HFF-Myc (cell line): ENCODE data around the gene ZNF154.

Source experiments
- DNase-seq: peaks from one replicate; pipeline ENCODE4 v3.0.0-alpha.2; 2011; ENCODE audit warnings: low read depth; ENCODE audit errors: extremely low read depth
- H3K4me3 ChIP-seq: replicated peaks from 2 replicates; pipeline ENCODE4 v1.5.1; 2011; ENCODE audit warnings: low read depth, mild to moderate bottlenecking, control low read depth, low read length
- TF ChIP-seq, protein P1 (sequence below): IDR thresholded peaks from 2 replicates; pipeline ENCODE4 v1.5.1; 2012; ENCODE audit warnings: mild to moderate bottlenecking, low read depth, low read length, control low read depth; ENCODE audit errors: missing control alignments

ZNF154 gene

DNA sequence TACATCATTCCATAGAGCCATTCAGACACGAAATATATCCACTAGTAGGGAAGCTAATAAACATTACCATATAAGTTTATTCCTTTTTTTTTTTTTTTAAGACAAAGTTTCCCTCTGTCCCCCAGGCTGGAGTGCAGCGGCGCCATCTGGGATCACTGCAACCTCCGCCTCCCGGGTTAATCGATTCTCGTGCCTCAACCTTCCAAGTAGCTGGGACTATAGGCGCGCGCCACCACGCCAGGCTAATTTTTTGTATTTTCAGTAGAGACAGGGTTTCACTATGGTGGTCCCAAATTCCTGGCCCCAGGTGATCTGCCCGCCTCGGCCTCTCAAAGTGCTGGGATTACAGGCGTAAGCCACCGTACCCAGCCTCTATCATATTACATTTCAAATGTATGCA lies 612 bp upstream of the ZNF154 start:
- TF ChIP-seq, protein P1, sequence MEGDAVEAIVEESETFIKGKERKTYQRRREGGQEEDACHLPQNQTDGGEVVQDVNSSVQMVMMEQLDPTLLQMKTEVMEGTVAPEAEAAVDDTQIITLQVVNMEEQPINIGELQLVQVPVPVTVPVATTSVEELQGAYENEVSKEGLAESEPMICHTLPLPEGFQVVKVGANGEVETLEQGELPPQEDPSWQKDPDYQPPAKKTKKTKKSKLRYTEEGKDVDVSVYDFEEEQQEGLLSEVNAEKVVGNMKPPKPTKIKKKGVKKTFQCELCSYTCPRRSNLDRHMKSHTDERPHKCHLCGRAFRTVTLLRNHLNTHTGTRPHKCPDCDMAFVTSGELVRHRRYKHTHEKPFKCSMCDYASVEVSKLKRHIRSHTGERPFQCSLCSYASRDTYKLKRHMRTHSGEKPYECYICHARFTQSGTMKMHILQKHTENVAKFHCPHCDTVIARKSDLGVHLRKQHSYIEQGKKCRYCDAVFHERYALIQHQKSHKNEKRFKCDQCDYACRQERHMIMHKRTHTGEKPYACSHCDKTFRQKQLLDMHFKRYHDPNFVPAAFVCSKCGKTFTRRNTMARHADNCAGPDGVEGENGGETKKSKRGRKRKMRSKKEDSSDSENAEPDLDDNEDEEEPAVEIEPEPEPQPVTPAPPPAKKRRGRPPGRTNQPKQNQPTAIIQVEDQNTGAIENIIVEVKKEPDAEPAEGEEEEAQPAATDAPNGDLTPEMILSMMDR: no peak
- H3K4me3 ChIP-seq: peak overlapping the region; percentile 64
- no peak for DNase-seq

DNA sequence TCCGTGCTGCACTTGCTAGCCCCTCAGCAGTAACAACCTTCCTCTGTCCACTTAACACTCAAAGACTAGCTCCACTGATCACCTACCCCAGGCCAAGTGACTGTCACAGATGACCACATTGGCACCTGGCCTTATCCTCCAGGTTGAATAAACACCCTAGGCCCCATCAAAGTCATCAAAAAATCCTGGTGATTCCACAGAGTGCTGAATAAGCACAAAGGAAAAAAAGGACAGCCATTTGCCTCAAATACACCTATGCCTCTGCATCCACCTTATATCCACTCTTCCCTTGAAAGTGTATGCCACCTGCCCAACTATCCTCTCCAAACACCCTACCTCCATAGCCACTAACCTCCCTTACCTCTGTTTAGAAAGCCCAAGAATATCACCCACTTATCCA lies 2.7 kb downstream of the ZNF154 start:
- DNase-seq: no peak
- H3K4me3 ChIP-seq: no peak overlapping the region
- TF ChIP-seq, protein P1: no peak

GRCh38 chr19:57701625-57702024 lies 7.4 kb downstream of the ZNF154 start:
- TF ChIP-seq, protein P1: no peak
- DNase-seq: no peak

GRCh38 chr19:57689750-57690149 lies 19.3 kb downstream of the ZNF154 start:
- H3K4me3 ChIP-seq: no peak overlapping the region
- TF ChIP-seq, protein P1: no peak
- no peak for DNase-seq

More at GRCh38 chr19:57701625-57702024, 7.4 kb downstream of the ZNF154 start:
- H3K4me3 ChIP-seq: no peak overlapping the region

DNA sequence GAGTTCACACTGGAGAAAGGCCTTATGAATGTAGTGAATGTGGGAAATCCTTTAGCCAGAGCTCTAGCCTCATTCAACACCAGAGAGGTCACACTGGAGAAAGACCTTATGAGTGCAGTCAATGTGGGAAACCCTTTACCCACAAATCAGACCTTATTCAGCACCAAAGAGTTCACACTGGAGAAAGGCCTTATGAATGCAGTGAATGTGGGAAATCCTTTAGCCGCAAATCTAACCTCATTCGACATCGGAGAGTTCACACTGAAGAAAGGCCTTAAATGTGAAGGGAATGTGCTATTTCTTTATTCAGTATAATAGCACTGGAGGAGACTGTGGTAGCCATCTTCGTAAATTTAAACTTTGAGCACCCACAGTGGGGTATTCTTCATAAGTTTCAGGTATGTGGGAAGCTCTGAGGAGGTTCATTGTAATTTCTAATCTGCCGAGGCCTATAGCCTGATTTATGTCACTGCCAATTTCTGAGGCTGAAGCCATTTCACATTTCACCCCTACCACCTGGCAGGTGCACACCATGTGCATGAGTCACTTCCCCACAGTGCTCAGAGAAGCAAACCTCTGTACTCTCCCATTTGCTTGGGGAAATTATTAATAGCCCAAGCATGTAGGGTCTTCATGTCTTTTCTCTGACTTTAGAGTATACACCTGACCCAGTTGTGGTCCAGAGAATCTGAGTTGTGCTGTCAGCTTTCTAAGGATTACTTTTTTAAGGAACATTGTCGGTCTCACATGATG lies 20.8 kb downstream of the ZNF154 start:
- DNase-seq: no peak
- no peak overlapping the region for H3K4me3 ChIP-seq
- TF ChIP-seq, protein P1: no peak

GRCh38 chr19:57687363-57688010 lies 21.5 kb downstream of the ZNF154 start:
- DNase-seq: no peak
- TF ChIP-seq, protein P1: no peak
- H3K4me3 ChIP-seq: no peak overlapping the region

DNA sequence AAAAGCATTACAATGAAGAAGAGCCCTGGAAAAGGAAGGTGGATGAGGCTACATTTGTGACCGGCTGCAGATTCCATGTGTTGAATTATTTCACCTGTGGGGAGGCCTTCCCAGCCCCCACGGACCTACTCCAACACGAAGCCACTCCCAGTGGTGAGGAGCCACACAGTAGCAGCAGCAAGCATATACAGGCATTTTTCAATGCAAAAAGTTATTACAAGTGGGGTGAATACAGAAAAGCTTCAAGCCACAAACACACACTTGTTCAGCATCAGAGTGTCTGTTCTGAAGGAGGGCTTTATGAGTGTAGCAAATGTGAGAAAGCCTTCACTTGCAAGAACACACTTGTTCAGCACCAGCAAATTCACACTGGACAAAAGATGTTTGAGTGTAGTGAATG lies 22.3 kb downstream of the ZNF154 start:
- no peak for DNase-seq
- TF ChIP-seq, protein P1: no peak
- no peak overlapping the region for H3K4me3 ChIP-seq
